Kasumi-1 (cell line): ENCODE data around the gene MPZL3.
"Not testable (repeated sequence)": the region's sequence is repeated elsewhere in the genome, so short reads cannot be mapped to it uniquely, and the experiment has no call there.

Experiments used
- DNase-seq, 2 experiments: peaks; one replicate each; lab custom pipeline; 2025; lab: John Stamatoyannopoulos, UW

MPZL3 gene

GRCh38 chr11:118212781-118213191 lies 39.4 kb downstream of the MPZL3 start:
- peak; percentile 43 to 56 for DNase-seq

GRCh38 chr11:118212131-118212725 lies 39.9 kb downstream of the MPZL3 start:
- no peak for DNase-seq

GRCh38 chr11:118211006-118211405 lies 41.2 kb downstream of the MPZL3 start:
- no peak for DNase-seq

- DNase-seq = no peak
Measured at GRCh38 chr11:118210323-118210722, 41.8 kb downstream of the MPZL3 start.

GRCh38 chr11:118209033-118209432 lies 43.1 kb downstream of the MPZL3 start:
- DNase-seq = no peak

GRCh38 chr11:118207079-118207478 lies 45.1 kb downstream of the MPZL3 start:
- DNase-seq = no peak

GRCh38 chr11:118206391-118207031 lies 45.7 kb downstream of the MPZL3 start:
- DNase-seq = peak; percentile 18 to 28

- no peak for DNase-seq
Measured at GRCh38 chr11:118205606-118206378, 46.4 kb downstream of the MPZL3 start.

- DNase-seq = no peak
Measured at GRCh38 chr11:118202599-118203422, 49.4 kb downstream of the MPZL3 start.

GRCh38 chr11:118201966-118202365 lies 50.2 kb downstream of the MPZL3 start:
- DNase-seq = no peak

- DNase-seq = no peak
Measured at GRCh38 chr11:118200901-118201680, 51.1 kb downstream of the MPZL3 start.

- no peak for DNase-seq
Measured at GRCh38 chr11:118200497-118200896, 51.7 kb downstream of the MPZL3 start.

- DNase-seq = no peak
Measured at GRCh38 chr11:118199135-118199534, 53.0 kb downstream of the MPZL3 start.

- DNase-seq = peak; percentile 37 to 65
Measured at GRCh38 chr11:118198370-118198769, 53.8 kb downstream of the MPZL3 start.

- DNase-seq = no peak
Measured at GRCh38 chr11:118194835-118195627, 57.1 kb downstream of the MPZL3 start.

- DNase-seq = no peak
Measured at GRCh38 chr11:118193910-118194566, 58.1 kb downstream of the MPZL3 start.

- not testable (repeated sequence) for DNase-seq
Measured at GRCh38 chr11:118192817-118193216, 59.3 kb downstream of the MPZL3 start.

- DNase-seq = not testable (repeated sequence)
Measured at GRCh38 chr11:118190942-118191506, 61.1 kb downstream of the MPZL3 start.

- DNase-seq = peak; percentile 58 to 65
Measured at GRCh38 chr11:118186346-118187107, 65.6 kb downstream of the MPZL3 start.
